Measurements from ENCODE around the gene CDH4.

CDH4 gene

DNA sequence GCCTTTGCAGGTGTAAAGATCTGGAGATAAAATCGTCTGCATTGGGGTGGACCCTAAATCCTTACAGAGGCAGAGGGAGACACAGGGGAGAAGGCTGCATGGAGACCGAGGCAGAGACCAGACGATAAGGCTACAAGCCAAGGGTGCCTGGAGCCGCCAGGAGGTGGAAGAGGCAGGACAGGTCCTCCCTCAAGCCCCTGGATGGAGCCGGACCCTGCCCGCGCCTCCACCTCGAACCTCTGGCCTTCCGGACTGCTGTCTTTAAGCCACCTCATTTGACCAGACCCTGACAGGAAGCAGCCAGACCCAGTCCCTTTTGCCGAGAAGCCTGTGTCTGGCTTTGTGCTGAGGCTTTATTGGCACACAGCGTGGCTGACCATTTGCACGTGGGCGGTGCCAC is 629.8 kb downstream of the CDH4 start:
- no peak overlapping the region for H3K4me3 ChIP-seq (ENCODE audit: low read length)
- no peak for TF ChIP-seq ZNF274 (IDR thresholded peaks at IDR 0.05; ENCODE audit: low read depth, low read length)

DNA sequence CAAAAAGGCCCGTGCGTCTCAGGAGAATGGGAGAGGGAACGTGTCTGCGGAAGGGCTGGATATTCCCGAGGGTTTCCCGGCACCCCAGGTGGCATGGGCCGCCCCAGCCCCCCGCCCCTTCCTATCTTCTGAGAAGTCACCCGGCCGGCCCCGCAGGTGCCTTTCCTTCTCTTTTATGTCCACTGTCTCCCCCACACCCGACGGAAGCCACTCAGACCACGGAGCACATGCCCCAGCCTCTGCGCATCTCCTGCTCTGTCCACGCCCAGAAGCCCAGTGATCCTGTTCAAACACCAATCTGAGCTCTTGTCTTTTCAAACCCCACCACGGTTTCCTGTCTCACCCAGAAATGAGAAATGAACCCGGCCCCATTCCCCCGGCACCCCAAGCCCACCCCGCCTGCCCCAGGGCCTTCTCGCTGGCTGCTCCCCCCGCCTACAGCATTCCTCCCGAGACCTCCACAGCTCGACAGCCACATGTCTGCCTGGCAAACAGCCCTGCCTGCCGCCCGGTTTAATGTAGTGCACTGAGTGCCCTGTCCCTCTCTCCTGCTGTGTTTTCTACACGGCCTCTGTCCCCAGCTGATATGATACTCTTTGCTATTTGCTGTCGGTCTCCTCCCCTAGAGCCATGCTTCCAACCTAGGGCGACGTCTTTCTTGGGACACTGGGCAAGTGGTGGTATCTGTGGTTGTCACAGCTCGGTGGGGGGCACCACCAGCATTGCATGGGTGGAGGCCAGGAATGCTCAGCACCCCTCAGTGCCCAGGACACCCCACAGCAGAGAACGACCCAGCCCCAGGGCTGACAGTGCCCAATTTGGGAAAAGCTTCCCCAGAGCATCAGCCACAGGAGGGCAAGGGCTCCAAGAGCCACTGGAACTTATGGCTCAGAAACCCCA is 630.9 kb downstream of the CDH4 start:
- H3K4me3 ChIP-seq (ENCODE audit: low read length), result no peak overlapping the region
- TF ChIP-seq ZNF274 (IDR thresholded peaks at IDR 0.05; ENCODE audit: low read depth, low read length), result no peak

- no peak for TF ChIP-seq ZNF274 (IDR thresholded peaks at IDR 0.05; ENCODE audit: low read depth, low read length)
- H3K4me3 ChIP-seq (ENCODE audit: low read length), result no peak overlapping the region
Observed at GRCh38 chr20:61883857-61884393, 631.9 kb downstream of the CDH4 start.

GRCh38 chr20:61884571-61885389 is 632.7 kb downstream of the CDH4 start:
- H3K4me3 ChIP-seq (ENCODE audit: low read length), result no peak overlapping the region
- no peak for TF ChIP-seq ZNF274 (IDR thresholded peaks at IDR 0.05; ENCODE audit: low read depth, low read length)

DNA sequence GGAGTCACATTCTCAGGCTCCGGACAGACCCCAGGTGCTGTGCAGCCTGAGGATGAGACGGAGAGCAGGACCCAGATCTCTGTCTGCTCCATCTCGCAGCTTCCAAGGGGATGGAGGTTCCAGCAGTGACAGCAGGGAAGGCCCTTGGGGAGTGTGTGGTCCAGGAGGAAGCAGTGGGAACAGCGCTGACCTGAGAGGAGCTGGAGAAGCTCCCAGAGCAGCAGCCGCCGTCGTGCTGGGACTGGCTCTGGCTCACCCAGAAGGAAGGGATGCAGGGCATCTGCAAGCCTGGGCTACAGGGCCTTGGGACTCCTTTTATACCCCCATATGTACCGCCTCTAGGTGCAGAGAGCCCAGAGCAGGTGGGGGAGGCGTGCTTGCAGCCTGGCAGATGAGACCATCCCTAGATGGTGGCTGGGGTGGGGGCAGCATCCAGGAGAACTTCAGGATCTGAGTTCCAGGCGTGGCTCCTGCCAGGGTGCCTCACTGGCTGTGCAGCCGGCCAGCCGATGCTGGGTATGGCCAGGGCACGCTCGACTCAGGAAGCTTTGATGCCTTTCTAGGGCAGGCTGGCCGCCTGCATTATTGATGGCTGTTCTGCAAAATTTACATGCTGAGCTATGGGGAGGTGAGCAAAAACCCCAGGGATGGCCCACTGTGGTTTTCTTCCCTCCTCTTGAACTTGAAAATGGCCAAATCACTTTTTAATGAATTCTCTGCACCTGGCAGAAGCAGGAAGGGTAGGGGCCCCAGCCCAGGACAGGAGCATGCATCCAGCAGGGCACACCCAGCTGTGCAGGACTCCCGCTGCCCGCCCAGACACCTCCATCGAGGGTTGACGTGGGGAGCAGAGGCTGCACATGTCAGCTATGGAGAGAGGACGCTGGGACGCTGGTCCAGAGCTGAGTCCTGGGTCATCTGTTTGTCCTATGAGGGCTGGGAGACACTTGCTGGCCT is 634.0 kb downstream of the CDH4 start:
- TF ChIP-seq ZNF274 (IDR thresholded peaks at IDR 0.05; ENCODE audit: low read depth, low read length), result no peak
- H3K4me3 ChIP-seq (ENCODE audit: low read length), result no peak overlapping the region

- no peak overlapping the region for H3K4me3 ChIP-seq (ENCODE audit: low read length)
Observed at GRCh38 chr20:61886721-61887595, 634.9 kb downstream of the CDH4 start.

DNA sequence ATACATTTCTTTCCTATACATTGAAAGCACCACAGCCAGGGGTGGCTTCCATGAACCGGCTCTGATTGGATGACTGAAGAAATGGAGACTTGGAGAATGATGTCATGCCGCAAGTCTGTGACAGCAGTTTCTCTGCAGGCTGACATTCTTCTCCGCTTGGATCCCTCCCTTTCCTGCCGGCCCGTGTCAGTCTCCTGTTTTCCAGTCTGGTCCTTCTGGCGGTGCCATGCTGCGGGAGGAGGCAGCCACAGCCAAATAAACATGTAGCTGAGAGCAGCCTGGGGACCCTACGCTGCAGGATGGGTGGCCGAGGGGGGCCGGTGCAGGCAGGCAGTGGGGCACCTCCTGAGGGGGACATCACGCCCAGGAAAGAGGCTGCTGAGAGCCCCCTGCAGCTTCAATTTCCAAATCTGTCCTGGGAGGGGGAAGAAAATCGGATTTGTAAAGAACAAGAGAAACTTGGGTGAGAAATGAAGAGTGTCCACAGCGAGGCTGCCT is 635.6 kb downstream of the CDH4 start:
- no peak for TF ChIP-seq ZNF274 (IDR thresholded peaks at IDR 0.05; ENCODE audit: low read depth, low read length)
- no peak overlapping the region for H3K4me3 ChIP-seq (ENCODE audit: low read length)

More at GRCh38 chr20:61886721-61887595, 634.9 kb downstream of the CDH4 start:
- no peak for TF ChIP-seq ZNF274 (IDR thresholded peaks at IDR 0.05; ENCODE audit: low read depth, low read length)

- H3K4me3 ChIP-seq (ENCODE audit: low read length), result no peak overlapping the region
- TF ChIP-seq ZNF274 (IDR thresholded peaks at IDR 0.05; ENCODE audit: low read depth, low read length), result no peak
Observed at GRCh38 chr20:61888101-61888865, 636.2 kb downstream of the CDH4 start.

GRCh38 chr20:61889659-61890058 is 637.6 kb downstream of the CDH4 start:
- TF ChIP-seq ZNF274 (IDR thresholded peaks at IDR 0.05; ENCODE audit: low read depth, low read length), result no peak
- H3K4me3 ChIP-seq (ENCODE audit: low read length), result no peak overlapping the region

DNA sequence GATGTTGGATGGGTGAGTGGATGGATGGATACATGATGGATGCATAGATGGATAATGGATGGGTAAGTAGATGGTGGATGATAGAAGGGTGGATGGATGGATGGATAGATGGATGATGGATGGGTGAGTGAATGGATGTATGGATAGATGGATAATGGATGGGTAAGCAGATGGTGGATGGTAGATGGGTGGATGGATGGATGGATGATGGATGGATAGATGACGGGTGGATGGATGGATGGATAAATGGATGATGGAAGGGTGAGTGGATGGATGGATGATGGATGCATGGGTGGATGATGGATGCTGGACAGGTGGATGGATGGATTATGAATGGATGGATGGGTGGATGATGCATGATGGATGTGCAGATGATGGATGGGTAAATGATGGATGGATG is 638.1 kb downstream of the CDH4 start:
- no peak for TF ChIP-seq ZNF274 (IDR thresholded peaks at IDR 0.05; ENCODE audit: low read depth, low read length)
- no peak overlapping the region for H3K4me3 ChIP-seq (ENCODE audit: low read length)

- no peak for TF ChIP-seq ZNF274 (IDR thresholded peaks at IDR 0.05; ENCODE audit: low read depth, low read length)
- no peak overlapping the region for H3K4me3 ChIP-seq (ENCODE audit: low read length)
Observed at GRCh38 chr20:61891476-61891875, 639.4 kb downstream of the CDH4 start.

All from GM08714 (cell line).